ENCODE data around the gene CDK12.

Gene CDK12

GRCh38 chr17:39549747-39550573 lies 88.7 kb downstream of the CDK12 start:
- no peak for DNase-seq

DNA sequence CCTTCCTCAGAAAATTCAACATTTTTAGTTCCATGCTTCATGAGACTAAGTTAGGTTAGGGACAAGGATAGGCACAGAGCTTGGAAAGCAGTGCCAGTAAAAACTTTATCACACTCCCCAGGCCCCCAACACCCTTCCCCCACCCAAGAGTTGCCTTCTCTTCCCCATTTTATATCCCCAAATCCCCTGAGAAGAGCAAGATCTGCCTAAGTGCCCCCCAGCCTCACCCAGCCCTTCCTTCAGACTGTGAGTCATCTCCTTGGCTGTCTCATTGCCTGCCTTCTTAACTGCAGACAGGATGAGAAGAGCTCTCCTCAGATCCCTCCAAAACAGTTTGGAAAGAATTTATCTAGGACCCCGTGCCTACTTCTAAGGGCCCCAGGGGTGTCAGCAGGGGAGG lies 90.6 kb downstream of the CDK12 start:
- no peak for DNase-seq

- no peak for DNase-seq
Observed at GRCh38 chr17:39553341-39553945, 92.2 kb downstream of the CDK12 start.

DNA sequence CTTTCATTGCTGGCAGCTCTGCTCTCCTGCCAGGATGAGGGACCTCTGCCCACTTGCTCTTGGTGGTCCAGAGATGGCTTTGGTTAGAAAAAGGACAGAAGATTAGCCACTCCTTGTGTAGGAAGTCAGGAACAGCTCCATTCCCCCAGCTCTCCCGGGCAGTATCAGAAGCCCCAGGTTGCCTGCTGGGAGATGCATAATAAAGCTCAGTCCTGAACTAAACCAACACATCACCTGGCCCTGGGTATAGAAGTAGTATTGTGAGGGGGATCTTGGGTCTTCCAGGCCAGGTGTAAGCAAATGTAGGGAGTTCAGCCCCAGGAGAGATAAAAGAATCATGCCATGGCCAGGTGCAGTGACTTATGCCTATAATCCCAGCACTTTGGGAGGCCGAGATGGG lies 94.1 kb downstream of the CDK12 start:
- no peak for DNase-seq

DNA sequence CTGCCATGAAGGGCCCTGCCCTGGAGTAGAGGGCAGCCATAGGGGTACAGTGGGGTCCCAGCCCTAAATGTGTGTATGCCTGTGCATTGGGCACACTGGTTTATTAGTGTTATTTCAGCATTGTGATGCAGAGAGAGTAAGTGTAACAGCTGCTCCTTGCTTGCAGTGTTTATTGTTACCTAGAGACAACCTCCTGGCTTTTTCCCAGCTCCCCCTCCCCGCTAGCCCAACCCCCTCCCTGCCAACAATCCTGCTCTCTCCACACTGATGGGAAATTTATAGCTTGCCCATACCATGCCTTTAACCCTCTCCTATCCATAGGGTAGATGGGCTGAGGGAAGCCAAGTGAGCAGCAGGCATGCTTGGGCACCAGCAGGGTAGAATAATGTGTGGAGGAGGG lies 95.1 kb downstream of the CDK12 start:
- no peak for DNase-seq

GRCh38 chr17:39562395-39562794 lies 101.1 kb downstream of the CDK12 start:
- no peak for DNase-seq

- DNase-seq, result no peak
Observed at GRCh38 chr17:39562976-39563375, 101.7 kb downstream of the CDK12 start.

DNA sequence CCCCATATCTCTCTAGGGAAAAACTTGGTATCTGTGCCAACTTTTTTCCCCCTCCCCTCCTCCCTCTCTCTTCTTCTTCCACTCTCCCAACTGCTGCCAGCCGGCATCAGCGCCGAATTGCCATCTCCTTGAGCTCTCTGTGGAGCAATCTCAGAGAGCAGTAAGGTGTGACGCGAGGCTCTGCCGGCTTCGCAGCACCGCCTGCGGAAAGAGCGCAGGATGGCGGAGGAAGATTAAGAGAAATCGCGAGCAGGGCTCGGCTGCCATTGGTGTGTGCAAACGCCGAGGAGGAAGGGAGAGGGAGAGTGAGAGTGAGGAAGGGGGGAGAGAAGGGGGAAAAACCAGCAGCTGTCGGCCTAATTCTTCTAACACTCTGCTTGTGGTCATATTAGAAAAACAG lies 102.2 kb downstream of the CDK12 start:
- no peak for DNase-seq

DNA sequence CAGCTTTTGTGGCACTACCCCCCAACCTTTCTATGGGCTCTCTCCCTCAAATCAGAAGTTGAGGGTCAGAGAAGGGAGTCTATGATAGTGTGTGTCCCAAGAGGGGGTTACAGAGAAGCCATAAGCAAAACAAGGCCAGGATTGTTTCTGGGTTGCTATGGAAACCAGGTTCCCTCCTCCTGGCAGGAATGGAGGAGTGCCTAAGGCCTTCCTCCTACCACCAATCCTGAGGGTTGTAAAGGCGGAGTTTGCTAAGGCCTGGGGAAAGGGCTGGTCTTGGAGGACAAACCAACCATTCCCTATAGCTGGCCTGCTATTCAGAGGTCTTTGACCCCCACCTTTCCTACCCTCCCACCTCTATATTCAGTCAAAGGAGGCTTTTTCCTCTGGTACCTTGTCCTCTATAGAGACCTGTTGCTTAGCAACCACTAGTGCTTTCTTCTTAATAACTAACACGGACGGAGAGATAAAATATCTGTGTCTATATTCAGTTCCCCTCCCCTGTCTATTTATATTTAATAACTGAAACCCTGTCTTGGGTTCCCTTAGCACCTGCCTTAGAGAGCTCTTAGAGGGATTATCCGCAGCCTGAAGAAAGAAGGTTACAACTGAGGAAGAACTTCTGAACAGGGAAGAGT lies 103.0 kb downstream of the CDK12 start:
- no peak for DNase-seq

- no peak for DNase-seq
Observed at GRCh38 chr17:39566094-39566850, 105.0 kb downstream of the CDK12 start.

GRCh38 chr17:39568702-39569101 lies 107.4 kb downstream of the CDK12 start:
- no peak for DNase-seq

DNA sequence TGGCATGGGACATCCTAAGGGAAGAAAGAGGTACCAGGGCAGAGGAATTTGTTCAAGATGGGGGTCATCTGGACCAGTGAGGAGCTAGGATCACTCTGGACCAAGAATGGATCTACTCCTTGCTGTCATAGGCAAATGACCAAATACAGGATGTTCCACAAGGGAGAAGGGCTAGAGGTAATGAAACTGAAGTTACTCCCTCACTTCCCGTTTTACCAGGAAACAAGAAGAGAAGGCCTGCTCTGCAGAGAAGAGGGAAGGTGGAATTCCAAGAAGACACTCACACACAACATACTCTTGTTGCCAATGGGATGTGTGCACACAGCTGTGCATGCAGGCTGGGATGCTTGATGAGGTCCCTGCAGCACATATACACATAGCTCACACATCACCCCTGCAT lies 107.8 kb downstream of the CDK12 start:
- DNase-seq, result no peak

GRCh38 chr17:39572121-39572520 lies 110.8 kb downstream of the CDK12 start:
- no peak for DNase-seq

- no peak for DNase-seq
Observed at GRCh38 chr17:39573447-39574298, 112.4 kb downstream of the CDK12 start.

DNA sequence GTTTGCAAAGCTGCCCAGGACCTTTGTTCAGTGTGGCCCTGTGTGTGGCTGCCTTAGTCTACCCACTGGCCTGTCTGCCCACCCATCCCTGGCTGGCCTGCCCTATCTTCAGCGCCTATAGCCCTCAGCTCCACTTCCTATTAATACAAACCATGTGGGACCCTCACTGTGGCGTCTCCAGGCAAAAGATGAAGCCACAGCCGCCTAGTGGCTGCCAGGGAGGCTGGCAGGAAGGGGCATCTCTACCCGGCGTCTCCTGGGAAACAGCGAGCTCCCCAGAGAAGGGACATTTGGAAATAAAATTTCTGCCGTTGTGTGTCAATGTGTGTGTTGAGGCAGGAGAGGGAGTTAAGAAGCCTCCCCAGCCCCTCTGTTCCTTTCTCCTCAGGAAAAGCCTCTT lies 114.9 kb downstream of the CDK12 start:
- no peak for DNase-seq

DNA sequence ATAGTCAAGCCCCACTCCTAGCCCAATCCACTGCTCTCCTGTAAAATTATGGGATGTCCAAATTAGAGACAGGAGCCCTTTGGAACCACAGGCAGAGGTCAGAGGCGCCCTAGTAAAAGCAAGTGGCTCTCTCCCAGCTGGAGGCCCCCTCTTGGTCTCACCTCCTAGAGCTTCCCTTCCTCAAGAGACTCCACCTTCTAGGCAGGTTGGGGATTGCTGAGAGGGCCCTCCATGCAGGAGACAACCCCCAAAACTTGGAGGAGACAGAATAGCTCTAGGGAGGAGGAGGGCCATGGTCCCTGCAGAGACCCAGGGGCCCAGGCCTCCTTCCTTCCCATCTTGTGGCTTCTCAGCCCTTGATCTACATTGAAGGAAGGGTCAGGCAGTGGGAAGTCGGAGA lies 117.0 kb downstream of the CDK12 start:
- DNase-seq, result no peak

DNA sequence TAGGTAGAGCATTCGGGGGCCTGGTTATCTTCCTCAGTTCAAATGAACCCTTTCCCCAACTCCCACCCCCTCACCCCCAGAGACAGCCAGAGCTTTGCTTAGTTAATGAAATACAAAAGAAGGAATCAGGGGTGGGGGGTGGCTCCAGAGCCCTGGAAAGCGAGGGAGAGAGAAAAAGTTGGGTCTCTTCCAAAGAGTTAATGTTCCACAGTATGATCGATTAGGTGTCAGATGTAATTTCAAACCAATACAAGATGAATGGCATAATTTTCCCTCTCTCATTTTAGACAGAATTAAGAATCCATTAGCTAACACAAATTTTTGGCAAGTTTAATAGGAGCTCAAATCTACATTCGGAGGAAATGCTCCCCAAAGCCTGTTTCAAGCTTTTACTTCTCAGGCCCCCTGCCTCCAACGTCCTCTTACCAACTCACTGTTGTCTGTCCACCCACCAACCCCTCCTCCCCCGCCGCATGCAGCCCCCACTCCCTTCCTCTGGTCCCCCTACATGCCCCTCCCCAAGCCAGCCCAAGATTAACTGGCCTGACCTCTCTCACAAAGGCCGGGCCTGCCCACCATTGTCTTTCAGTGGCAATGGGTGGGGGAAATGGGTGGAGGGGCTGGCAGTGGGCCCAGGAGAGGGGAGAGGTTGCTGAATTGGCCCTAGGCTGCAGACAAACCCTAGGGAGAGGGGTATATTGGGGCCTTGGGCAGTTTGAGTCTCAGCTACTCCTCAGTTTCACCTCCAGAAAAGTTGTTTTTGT lies 118.2 kb downstream of the CDK12 start:
- DNase-seq, result no peak

- no peak for DNase-seq
Observed at GRCh38 chr17:39580082-39580468, 118.8 kb downstream of the CDK12 start.

GRCh38 chr17:39581071-39581758 lies 119.9 kb downstream of the CDK12 start:
- no peak for DNase-seq

DNA sequence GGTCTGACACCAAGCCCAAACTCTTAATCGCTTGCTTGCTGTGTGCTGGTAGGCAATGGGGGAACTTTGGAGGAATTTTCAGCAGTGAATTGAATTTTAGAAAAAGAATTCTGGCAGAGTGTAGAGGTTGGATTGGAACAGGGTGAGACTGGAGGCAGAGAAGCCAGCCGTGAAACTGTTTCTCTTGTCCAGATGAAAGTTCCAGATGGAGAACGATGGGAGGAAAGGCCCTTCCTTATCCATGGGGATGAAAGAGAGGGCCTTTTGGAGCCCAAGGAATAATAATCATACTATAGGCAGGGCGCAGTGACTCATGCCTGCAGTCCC lies 120.4 kb downstream of the CDK12 start:
- DNase-seq, result no peak

GRCh38 chr17:39582658-39583057 lies 121.4 kb downstream of the CDK12 start:
- DNase-seq, result no peak
